HL-60/S4 treated with phorbol 12-myristate 13-acetate at 8.2 ng/mL for 4 days and 3 days (cell line): ENCODE measurements around the gene DUSP6.

Source experiments
- in situ Hi-C: fragments of 300-500 bp; cut with MboI; formaldehyde crosslinking; loops from 2 replicates; pipeline ENCODE4 v1.15.0; 2022; ENCODE audit warnings: low sequenced_read_pairs

The DUSP6 gene

GRCh38 chr12:89352242-89352491, 134 bp downstream of the DUSP6 start:
- in situ Hi-C loops, result no loop called here

GRCh38 chr12:89351489-89352241, 636 bp downstream of the DUSP6 start:
- in situ Hi-C loops, result no loop called here

- in situ Hi-C loops, result no loop called here
Measured at GRCh38 chr12:89350630-89351488, 1.4 kb downstream of the DUSP6 start.

- in situ Hi-C loops, result no loop called here
Measured at GRCh38 chr12:89350260-89350629, 2.1 kb downstream of the DUSP6 start.

- in situ Hi-C loops, result loop anchor here (25.0 kb wide), 1 partner anchor 288 kb away; no protein-coding TSS in a partner anchor
Measured at GRCh38 chr12:89349814-89350213, 2.5 kb downstream of the DUSP6 start.

- in situ Hi-C loops, result loop anchor here (25.0 kb wide), 1 partner anchor 287 kb away; no protein-coding TSS in a partner anchor
Measured at GRCh38 chr12:89348894-89349699, 3.2 kb downstream of the DUSP6 start.

GRCh38 chr12:89347325-89347829, 4.9 kb downstream of the DUSP6 start:
- in situ Hi-C loops, result loop anchor here (25.0 kb wide), 1 partner anchor 285 kb away; no protein-coding TSS in a partner anchor

GRCh38 chr12:89346741-89347324, 5.5 kb downstream of the DUSP6 start:
- in situ Hi-C loops, result loop anchor here (25.0 kb wide), 1 partner anchor 285 kb away; no protein-coding TSS in a partner anchor

GRCh38 chr12:89345830-89346740, 6.2 kb downstream of the DUSP6 start:
- in situ Hi-C loops, result loop anchor here (25.0 kb wide), 1 partner anchor 284 kb away; no protein-coding TSS in a partner anchor

GRCh38 chr12:89345376-89345775, 6.9 kb downstream of the DUSP6 start:
- in situ Hi-C loops, result loop anchor here (25.0 kb wide), 1 partner anchor 283 kb away; no protein-coding TSS in a partner anchor

GRCh38 chr12:89344862-89345202, 7.5 kb downstream of the DUSP6 start:
- in situ Hi-C loops, result loop anchor here (25.0 kb wide), 1 partner anchor 283 kb away; no protein-coding TSS in a partner anchor

- in situ Hi-C loops, result loop anchor here (25.0 kb wide), 1 partner anchor 282 kb away; no protein-coding TSS in a partner anchor
Measured at GRCh38 chr12:89344043-89344861, 8.0 kb downstream of the DUSP6 start.

GRCh38 chr12:89343127-89343526, 9.2 kb downstream of the DUSP6 start:
- in situ Hi-C loops, result loop anchor here (25.0 kb wide), 1 partner anchor 281 kb away; no protein-coding TSS in a partner anchor

GRCh38 chr12:89340861-89341260, 11.4 kb downstream of the DUSP6 start:
- in situ Hi-C loops, result loop anchor here (25.0 kb wide), 1 partner anchor 279 kb away; no protein-coding TSS in a partner anchor

- in situ Hi-C loops, result loop anchor here (25.0 kb wide), 1 partner anchor 277 kb away; no protein-coding TSS in a partner anchor
Measured at GRCh38 chr12:89339526-89339925, 12.8 kb downstream of the DUSP6 start.

- in situ Hi-C loops, result loop anchor here (25.0 kb wide), 1 partner anchor 275 kb away; no protein-coding TSS in a partner anchor
Measured at GRCh38 chr12:89337136-89337535, 15.2 kb downstream of the DUSP6 start.

- in situ Hi-C loops, result loop anchor here (25.0 kb wide), 1 partner anchor 273 kb away; no protein-coding TSS in a partner anchor
Measured at GRCh38 chr12:89335452-89336244, 16.7 kb downstream of the DUSP6 start.
